Smooth muscle cell (in vitro differentiated cells): ENCODE data around the gene CLEC9A. TPM values are rescaled to one million over a fixed set of nuclear protein-coding genes. Genes with fewer than 3 reads are reported as not detected.

Experiments
- DNase-seq: peaks from one replicate; lab custom pipeline; 2025; ENCODE audit not compliant: unreplicated experiment; lab: John Stamatoyannopoulos, UW
- H2AFZ ChIP-seq: fragments of 200-600 bp; sonication (generic); 2 replicates; pipeline ENCODE4 v1.6.0; 2016; ENCODE audit warnings: antibody characterized with exemption, low read depth, mild to moderate bottlenecking
- H3F3A ChIP-seq: fragments of 200-600 bp; sonication (generic); 2 replicates; pipeline ENCODE4 v1.6.0; 2017; ENCODE audit warnings: antibody characterized with exemption, low read depth
- H3K27ac ChIP-seq: fragments of 200-600 bp; sonication (generic); 2 replicates; pipeline ENCODE4 v1.5.1; 2016; ENCODE audit warnings: low read depth, mild to moderate bottlenecking
- H3K27me3 ChIP-seq: fragments of 200-600 bp; sonication (generic); 2 replicates; pipeline ENCODE4 v1.6.1; 2016; ENCODE audit warnings: low read depth, mild to moderate bottlenecking
- H3K36me3 ChIP-seq: fragments of 200-600 bp; sonication (generic); 2 replicates; pipeline ENCODE4 v1.5.1; 2016; ENCODE audit warnings: low read depth
- H3K4me1 ChIP-seq: fragments of 200-600 bp; sonication (generic); 2 replicates; pipeline ENCODE4 v1.5.1; 2016; ENCODE audit warnings: low read depth
- H3K4me2 ChIP-seq: fragments of 200-600 bp; sonication (generic); 2 replicates; pipeline ENCODE4 v1.6.0; 2016; ENCODE audit warnings: mild to moderate bottlenecking
- H3K4me3 ChIP-seq: fragments of 200-600 bp; sonication (generic); 2 replicates; pipeline ENCODE4 v1.5.1; 2016; ENCODE audit warnings: mild to moderate bottlenecking
- H3K79me2 ChIP-seq: fragments of 200-600 bp; sonication (generic); 2 replicates; pipeline ENCODE4 v1.6.0; 2016; ENCODE audit warnings: low read depth, mild to moderate bottlenecking
- H3K9ac ChIP-seq: fragments of 200-600 bp; sonication (generic); 2 replicates; pipeline ENCODE4 v1.6.0; 2016; ENCODE audit warnings: low read depth
- H3K9me3 ChIP-seq: fragments of 200-600 bp; sonication (generic); replicated peaks from 2 replicates; pipeline ENCODE4 v1.5.1; 2016; ENCODE audit warnings: low read depth
- H4K20me1 ChIP-seq: fragments of 200-600 bp; sonication (generic); 2 replicates; pipeline ENCODE4 v1.6.0; 2016; ENCODE audit warnings: low read depth
- WGBS: methylation state at CpG from one replicate; pipeline ENCODE4 v1.1.7; 2016; ENCODE audit warnings: low lambda C conversion rate; 5-methylcytosine and 5-hydroxymethylcytosine counted together
- polyA plus RNA-seq: library from polyadenylated mRNA; unstranded; fragments of >200 nt; fragmentation: Nextera tagmentation; extraction: Ambion mirVana; gene quantifications from 2 replicates; pipeline ENCODE4 v1.2.1, GENCODE V29; 2016
- total RNA-seq: library from RNA; depleted of rRNA; stranded (reverse); fragments of >200 nt; gene quantifications from 2 replicates; pipeline ENCODE4 v1.2.3, GENCODE V29; 2014
- TF ChIP-seq, protein P1 (sequence below): fragments of 200-600 bp; sonication (generic); IDR thresholded peaks from 2 replicates; pipeline ENCODE4 v1.5.1; 2017; ENCODE audit warnings: borderline replicate concordance, mild to moderate bottlenecking, antibody characterized with exemption; ENCODE audit not compliant: insufficient read depth, poor library complexity, severe bottlenecking

CLEC9A gene
- total and polyA plus RNA-seq, 2 experiments from 2014 or later = not detected

DNA sequence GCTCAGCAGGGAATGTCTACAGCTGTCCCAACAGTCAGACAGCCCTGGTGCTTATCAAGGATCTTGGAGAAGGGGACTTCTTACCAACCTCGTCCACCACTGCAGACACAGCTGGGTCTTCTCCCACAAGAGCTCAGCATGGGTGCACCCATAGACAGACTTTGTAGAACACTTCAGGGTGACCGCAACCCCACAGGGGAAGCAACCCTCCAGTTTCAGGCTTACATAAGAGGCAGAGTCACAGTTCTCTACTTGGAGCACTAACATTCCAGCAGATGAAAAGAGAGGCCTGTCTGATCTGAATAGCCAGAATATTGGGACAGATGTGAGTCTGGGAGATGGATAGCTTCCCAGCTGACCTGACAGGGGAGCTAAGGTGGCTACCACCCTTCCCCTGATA is 71.8 kb downstream of the CLEC9A start:
- Histone ChIP-seq H3F3A (peaks cover 7% of the 10 kb centered on the region), H3K9me3 (no peaks in the 10 kb centered on the region), H3K36me3 (no peaks in the 10 kb centered on the region), H2AFZ (no peak overlapping the region), H3K4me3 (no peak overlapping the region), H3K79me2 (no peaks in the 10 kb centered on the region), H3K4me2 (no peak overlapping the region), H3K27me3 (no peaks in the 10 kb centered on the region), H3K9ac (no peak overlapping the region), H3K4me1 (no peaks in the 10 kb centered on the region), H4K20me1 (no peaks in the 10 kb centered on the region), H3K27ac (no peak overlapping the region)
- DNase-seq = no peak
- TF ChIP-seq, protein P1, sequence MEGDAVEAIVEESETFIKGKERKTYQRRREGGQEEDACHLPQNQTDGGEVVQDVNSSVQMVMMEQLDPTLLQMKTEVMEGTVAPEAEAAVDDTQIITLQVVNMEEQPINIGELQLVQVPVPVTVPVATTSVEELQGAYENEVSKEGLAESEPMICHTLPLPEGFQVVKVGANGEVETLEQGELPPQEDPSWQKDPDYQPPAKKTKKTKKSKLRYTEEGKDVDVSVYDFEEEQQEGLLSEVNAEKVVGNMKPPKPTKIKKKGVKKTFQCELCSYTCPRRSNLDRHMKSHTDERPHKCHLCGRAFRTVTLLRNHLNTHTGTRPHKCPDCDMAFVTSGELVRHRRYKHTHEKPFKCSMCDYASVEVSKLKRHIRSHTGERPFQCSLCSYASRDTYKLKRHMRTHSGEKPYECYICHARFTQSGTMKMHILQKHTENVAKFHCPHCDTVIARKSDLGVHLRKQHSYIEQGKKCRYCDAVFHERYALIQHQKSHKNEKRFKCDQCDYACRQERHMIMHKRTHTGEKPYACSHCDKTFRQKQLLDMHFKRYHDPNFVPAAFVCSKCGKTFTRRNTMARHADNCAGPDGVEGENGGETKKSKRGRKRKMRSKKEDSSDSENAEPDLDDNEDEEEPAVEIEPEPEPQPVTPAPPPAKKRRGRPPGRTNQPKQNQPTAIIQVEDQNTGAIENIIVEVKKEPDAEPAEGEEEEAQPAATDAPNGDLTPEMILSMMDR = no peak
- 100% methylated on average over 2 of the region's 2 CpGs for WGBS

DNA sequence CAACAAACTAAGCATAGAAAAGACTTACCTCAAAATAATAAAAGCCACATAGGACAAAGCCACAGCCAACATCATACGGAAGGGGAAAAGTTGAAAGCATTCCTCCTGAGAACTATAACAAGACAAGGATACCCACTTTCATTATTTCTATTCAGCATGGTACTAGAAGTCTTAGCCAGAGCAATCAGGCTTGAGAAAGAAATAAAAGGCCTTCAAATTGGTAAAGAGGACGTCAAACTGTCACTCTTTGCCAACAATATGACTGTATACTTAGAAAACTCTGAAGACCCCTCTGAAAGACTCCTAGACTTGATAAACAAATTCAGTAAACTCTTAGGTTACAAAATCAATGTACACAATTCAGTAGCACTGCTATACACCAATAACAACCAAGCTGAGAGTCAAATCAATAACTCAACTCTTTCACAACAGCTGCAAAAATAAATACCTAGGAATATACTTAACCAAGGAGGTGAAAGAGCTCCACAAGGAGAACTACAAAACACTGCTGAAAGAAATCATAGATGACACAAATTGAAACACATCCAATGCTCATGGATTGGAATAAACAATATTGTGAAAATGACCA is 79.9 kb downstream of the CLEC9A start:
- H3K9me3 ChIP-seq = no peaks in the 10 kb centered on the region
- H3K4me3 ChIP-seq = no peak overlapping the region
- WGBS = 92% methylated on average over 2 of the region's 2 CpGs
- H3K27me3 ChIP-seq = no peaks in the 10 kb centered on the region
- TF ChIP-seq, protein P1 = no peak
- H2AFZ ChIP-seq = no peak overlapping the region
- DNase-seq = no peak
- H3K4me1 ChIP-seq = no peaks in the 10 kb centered on the region
- no peaks in the 10 kb centered on the region for H3K79me2 ChIP-seq
- H4K20me1 ChIP-seq = no peaks in the 10 kb centered on the region
- no peak overlapping the region for H3K9ac ChIP-seq
- H3K36me3 ChIP-seq = no peaks in the 10 kb centered on the region
- no peaks in the 10 kb centered on the region for H3F3A ChIP-seq
- no peak overlapping the region for H3K27ac ChIP-seq
- H3K4me2 ChIP-seq = no peak overlapping the region

DNA sequence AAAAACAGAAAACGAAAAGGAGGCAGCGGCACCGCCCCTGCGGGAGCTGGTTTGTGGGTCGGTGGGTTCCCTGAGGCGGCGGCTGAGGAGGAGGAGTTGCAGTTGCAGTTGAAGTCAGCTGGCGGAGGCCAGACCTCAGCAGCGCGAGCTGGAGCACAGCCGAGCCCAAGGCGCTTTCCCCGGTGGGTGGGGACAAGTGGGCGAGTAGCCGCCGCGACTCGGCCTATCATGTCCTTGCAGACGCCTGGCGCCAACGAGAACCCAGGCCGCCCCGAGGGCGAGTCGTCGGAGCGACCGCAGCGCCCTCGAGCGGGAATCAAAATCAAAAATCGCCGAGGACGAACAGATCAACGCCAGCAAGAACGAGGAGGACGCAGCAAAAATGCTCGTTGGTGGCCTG is 81.0 kb downstream of the CLEC9A start:
- Histone ChIP-seq H3K9ac (no peak overlapping the region), H4K20me1 (no peaks in the 10 kb centered on the region), H3K9me3 (no peaks in the 10 kb centered on the region), H3K4me3 (no peak overlapping the region), H3K4me2 (no peak overlapping the region), H3K27ac (no peak overlapping the region), H3F3A (no peaks in the 10 kb centered on the region), H3K36me3 (no peaks in the 10 kb centered on the region), H2AFZ (no peak overlapping the region), H3K79me2 (no peaks in the 10 kb centered on the region), H3K4me1 (no peaks in the 10 kb centered on the region), H3K27me3 (no peaks in the 10 kb centered on the region)
- TF ChIP-seq, protein P1 = no peak
- WGBS = 97% methylated on average over 38 of the region's 38 CpGs
- no peak for DNase-seq

DNA sequence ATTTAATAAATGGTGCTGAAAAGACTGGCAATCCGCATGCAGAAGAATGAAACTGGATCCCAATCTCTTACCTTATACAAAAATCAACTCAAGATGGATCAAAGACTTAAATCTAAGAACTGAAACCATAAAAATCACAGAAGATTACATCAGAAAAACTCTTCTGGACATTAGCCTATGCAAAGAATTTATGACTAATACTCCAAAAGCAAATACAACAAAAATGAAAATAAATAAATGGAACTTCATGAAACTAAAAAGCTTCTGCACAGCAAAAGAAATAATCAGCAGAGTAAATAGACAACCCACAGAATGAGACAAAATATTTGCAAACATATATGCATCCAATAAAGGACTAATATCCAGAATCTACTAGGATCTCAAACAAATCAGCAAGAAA is 82.6 kb downstream of the CLEC9A start:
- TF ChIP-seq, protein P1 = no peak
- Histone ChIP-seq H3K27me3 (no peaks in the 10 kb centered on the region), H3K4me3 (no peak overlapping the region), H3K9ac (no peak overlapping the region), H3K79me2 (no peaks in the 10 kb centered on the region), H3K4me2 (no peak overlapping the region), H3K9me3 (no peaks in the 10 kb centered on the region), H3F3A (no peaks in the 10 kb centered on the region), H2AFZ (no peak overlapping the region), H3K36me3 (no peaks in the 10 kb centered on the region), H3K4me1 (no peaks in the 10 kb centered on the region), H3K27ac (no peak overlapping the region), H4K20me1 (no peaks in the 10 kb centered on the region)
- DNase-seq = no peak
- 100% methylated on average over 1 of the region's 1 CpG for WGBS
